ENCODE results near the gene NEURL3. TPM values are rescaled to one million over a fixed set of nuclear protein-coding genes. Genes with fewer than 3 reads are reported as not detected.

NEURL3 gene
- total RNA-seq, 3 donors from 2014 or later (not counting 1 experiment from before 2014, with no cell fraction given): not detected

DNA sequence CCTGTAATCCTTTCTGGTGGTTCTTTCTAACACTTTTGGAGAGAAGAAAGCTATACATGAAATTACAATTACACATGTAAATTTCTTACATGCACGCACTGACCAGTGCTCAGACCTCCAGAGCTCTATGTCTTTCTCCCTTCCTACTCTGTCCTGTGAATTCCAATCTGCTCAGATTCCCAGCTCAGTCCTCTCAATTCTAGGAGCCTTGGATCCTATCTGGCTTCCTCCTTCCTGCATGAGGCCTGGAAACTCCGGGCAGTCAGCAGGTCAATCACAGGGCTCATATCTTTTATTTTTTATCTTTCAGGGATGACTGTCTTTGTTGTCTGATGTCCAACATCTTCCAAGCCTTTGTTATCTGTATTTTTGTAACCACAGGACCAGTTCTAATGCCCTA, 56.0 kb downstream of the NEURL3 start:
- DNase-seq (no peak), ATAC-seq (no peak)
- Mint-ChIP-seq H3K4me3 (no peak overlapping the region), H3K9me3 (no peaks in the 10 kb centered on the region), H3K27ac (no peak overlapping the region), H3K36me3 (no peaks in the 10 kb centered on the region), H3K27me3 (ENCODE audit: low read depth in 2 of 2) (peaks cover 0 to 2% of the 10 kb centered on the region in 2 donors), H3K4me1 (no peaks in the 10 kb centered on the region)
- no peaks in the 10 kb centered on the region for H3K27me3 ChIP-seq (ENCODE audit: control insufficient read depth, insufficient read depth, low read length)
- intact Hi-C loops (cut with micrococcal nuclease): no loop called here
- no peaks in the 10 kb centered on the region for H3K36me3 ChIP-seq (ENCODE audit: control insufficient read depth, insufficient read depth, low read length)
- TF ChIP-seq, protein P1, sequence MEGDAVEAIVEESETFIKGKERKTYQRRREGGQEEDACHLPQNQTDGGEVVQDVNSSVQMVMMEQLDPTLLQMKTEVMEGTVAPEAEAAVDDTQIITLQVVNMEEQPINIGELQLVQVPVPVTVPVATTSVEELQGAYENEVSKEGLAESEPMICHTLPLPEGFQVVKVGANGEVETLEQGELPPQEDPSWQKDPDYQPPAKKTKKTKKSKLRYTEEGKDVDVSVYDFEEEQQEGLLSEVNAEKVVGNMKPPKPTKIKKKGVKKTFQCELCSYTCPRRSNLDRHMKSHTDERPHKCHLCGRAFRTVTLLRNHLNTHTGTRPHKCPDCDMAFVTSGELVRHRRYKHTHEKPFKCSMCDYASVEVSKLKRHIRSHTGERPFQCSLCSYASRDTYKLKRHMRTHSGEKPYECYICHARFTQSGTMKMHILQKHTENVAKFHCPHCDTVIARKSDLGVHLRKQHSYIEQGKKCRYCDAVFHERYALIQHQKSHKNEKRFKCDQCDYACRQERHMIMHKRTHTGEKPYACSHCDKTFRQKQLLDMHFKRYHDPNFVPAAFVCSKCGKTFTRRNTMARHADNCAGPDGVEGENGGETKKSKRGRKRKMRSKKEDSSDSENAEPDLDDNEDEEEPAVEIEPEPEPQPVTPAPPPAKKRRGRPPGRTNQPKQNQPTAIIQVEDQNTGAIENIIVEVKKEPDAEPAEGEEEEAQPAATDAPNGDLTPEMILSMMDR (IDR thresholded peaks at IDR 0.05): no peak
- H3K4me3 ChIP-seq (ENCODE audit: low read length): no peak overlapping the region
- 80% methylated on average over 2 of the region's 2 CpGs for WGBS (ENCODE audit: insufficient coverage)
- H3K9me3 ChIP-seq (ENCODE audit: control insufficient read depth, insufficient read depth, low read length): no peaks in the 10 kb centered on the region
- no peak overlapping the region for H3K27ac ChIP-seq (ENCODE audit: low read length)
- H3K4me1 ChIP-seq (ENCODE audit: control insufficient read depth, insufficient read depth, low read length): no peaks in the 10 kb centered on the region

DNA sequence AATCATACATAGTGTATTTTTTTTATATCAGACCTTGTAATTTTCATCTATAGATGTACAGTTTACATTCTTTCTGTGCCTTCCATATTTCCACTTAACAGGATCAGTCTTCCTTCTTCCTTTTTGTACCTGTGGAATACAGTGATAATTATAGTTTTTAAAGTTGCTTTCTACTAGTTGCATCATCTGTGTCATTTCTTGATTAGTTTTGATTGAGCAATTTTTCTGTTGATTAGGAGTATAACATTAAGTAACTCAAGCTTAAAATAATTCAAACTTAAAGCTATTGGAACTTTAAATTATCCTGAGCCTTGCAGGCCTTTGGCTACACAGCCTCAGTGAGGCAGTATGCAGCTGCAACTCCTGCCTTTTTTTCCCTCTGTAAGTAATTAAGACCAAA, 57.4 kb downstream of the NEURL3 start:
- peaks cover 6 to 8% of the 10 kb centered on the region in 2 donors for H3K27me3 Mint-ChIP-seq (ENCODE audit: low read depth in 2 of 2)
- no peaks in the 10 kb centered on the region for H3K36me3 Mint-ChIP-seq

More for the DNA sequence above, 57.4 kb downstream of the NEURL3 start:
- H3K4me3 ChIP-seq (ENCODE audit: low read length): no peak overlapping the region
- intact Hi-C loops (cut with micrococcal nuclease): no loop called here
- no peaks in the 10 kb centered on the region for H3K4me1 ChIP-seq (ENCODE audit: control insufficient read depth, insufficient read depth, low read length)
- ATAC-seq (no peak), DNase-seq (no peak)
- no peak overlapping the region for H3K27ac Mint-ChIP-seq
- H3K27me3 ChIP-seq (ENCODE audit: control insufficient read depth, insufficient read depth, low read length): no peaks in the 10 kb centered on the region
- no peaks in the 10 kb centered on the region for H3K4me1 Mint-ChIP-seq
- no peak overlapping the region for H3K4me3 Mint-ChIP-seq
- H3K9me3 ChIP-seq (ENCODE audit: control insufficient read depth, insufficient read depth, low read length): no peaks in the 10 kb centered on the region
- H3K36me3 ChIP-seq (ENCODE audit: control insufficient read depth, insufficient read depth, low read length): no peaks in the 10 kb centered on the region
- no peak overlapping the region for H3K27ac ChIP-seq (ENCODE audit: low read length)
- no peaks in the 10 kb centered on the region for H3K9me3 Mint-ChIP-seq
- TF ChIP-seq, protein P1 (IDR thresholded peaks at IDR 0.05): no peak

Other genes with a start within 250 kb of the NEURL3 start
- 10 to 100 TPM; 49.8 to 59.3 (median 54.5) TPM for gene TMEM127, start 239.4 kb downstream of the NEURL3 start, total RNA-seq
- 100 to 1,000 TPM in 2 of 3 donors, 10 to 100 TPM in 1; 74.9 to 109 (median 106) TPM for gene CIAO1, start 239.1 kb downstream of the NEURL3 start, total RNA-seq
- 100 to 1,000 TPM; 207 to 236 (median 228) TPM for gene SNRNP200, start 199.8 kb downstream of the NEURL3 start, total RNA-seq
- 10 to 100 TPM; 14.1 to 28.7 (median 20.5) TPM for gene ITPRIPL1, start 180.0 kb downstream of the NEURL3 start, total RNA-seq
- gene NCAPH, start 169.6 kb downstream of the NEURL3 start, total RNA-seq: 1 to 10 TPM; 2.1 to 2.9 (median 2.7) TPM
- 100 to 1,000 TPM in 2 of 3 donors, 10 to 100 TPM in 1; 90.9 to 117 (median 114) TPM for gene ARID5A, start 31.4 kb upstream of the NEURL3 start, total RNA-seq
- 10 to 100 TPM; 73.9 to 98.0 (median 83.5) TPM for gene KANSL3, start 133.0 kb upstream of the NEURL3 start, total RNA-seq
- not detected for gene FER1L5, start 137.4 kb upstream of the NEURL3 start, total RNA-seq
- gene LMAN2L, start 234.7 kb upstream of the NEURL3 start, total RNA-seq: 1 to 10 TPM; 4.0 to 7.9 (median 5.9) TPM